22Rv1 (cell line): ENCODE data around the gene SCTR.

Experiments
- CTCF ChIP-seq: fragments of 450-650 bp; IDR thresholded peaks from 2 replicates; pipeline ENCODE4 v1.5.1; 2017; ENCODE audit warnings: mild to moderate bottlenecking
- ZFX ChIP-seq: fragments of 450-650 bp; IDR thresholded peaks from 2 replicates; pipeline ENCODE4 v1.6.1; 2017; ENCODE audit warnings: antibody characterized with exemption, borderline replicate concordance

- TF ChIP-seq CTCF = no peak
- TF ChIP-seq ZFX = no peak
These were observed 102.5 kb downstream of the SCTR start for GRCh38 chr2:119421741-119422140.
